Measurements from ENCODE around the gene SPEN. TPM values are rescaled to one million over a fixed set of nuclear protein-coding genes. Genes with fewer than 3 reads are reported as not detected.

SPEN gene
- total and polyA plus RNA-seq, 2 of the 4 experiments (the other 2 are of a cell fraction): 7.6 to 15.8 TPM

DNA sequence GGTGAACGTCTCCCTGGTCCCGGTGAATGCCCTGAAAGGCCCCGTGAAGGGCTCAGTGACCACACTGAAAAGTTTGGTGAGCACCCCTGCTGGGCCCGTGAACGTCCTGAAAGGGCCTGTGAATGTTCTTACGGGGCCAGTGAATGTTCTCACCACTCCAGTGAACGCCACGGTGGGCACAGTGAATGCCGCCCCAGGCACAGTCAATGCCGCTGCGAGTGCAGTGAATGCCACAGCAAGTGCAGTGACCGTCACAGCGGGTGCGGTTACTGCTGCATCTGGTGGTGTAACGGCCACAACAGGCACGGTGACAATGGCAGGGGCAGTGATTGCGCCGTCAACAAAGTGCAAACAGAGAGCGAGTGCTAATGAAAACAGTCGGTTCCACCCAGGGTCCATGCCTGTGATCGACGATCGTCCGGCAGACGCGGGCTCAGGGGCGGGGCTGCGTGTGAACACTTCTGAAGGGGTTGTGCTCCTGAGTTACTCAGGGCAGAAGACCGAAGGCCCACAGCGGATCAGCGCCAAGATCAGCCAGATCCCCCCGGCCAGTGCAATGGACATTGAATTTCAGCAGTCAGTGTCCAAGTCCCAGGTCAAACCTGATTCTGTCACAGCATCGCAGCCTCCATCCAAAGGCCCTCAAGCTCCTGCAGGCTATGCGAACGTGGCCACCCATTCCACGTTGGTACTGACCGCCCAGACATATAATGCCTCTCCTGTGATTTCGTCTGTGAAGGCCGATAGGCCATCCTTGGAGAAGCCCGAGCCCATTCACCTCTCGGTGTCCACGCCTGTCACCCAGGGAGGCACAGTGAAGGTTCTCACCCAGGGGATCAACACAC is 86.9 kb downstream of the SPEN start:
- no peak overlapping the region for H3K27ac ChIP-seq (ENCODE audit: insufficient read depth, low read length)
- H3K4me3 ChIP-seq (ENCODE audit: insufficient read depth, low read depth, low read length): no peak overlapping the region
- H2AK5ac ChIP-seq (ENCODE audit: low read depth, low read length): no peak overlapping the region
- no peak overlapping the region for H2AK9ac ChIP-seq (replicated peaks; ENCODE audit: low read depth, low read length, poor library complexity)
- H3K79me1 ChIP-seq (ENCODE audit: low read depth in 1 of 2, low read length in 2 of 2): peaks cover 13 to 59% of the 10 kb centered on the region in 2 experiments
- in situ Hi-C loops (cut with MboI; ENCODE audit: low sequenced_read_pairs) (loop anchor here (10.0 kb wide), 1 partner anchor 60 kb away; no protein-coding TSS in a partner anchor), dilution Hi-C loops (cut with HindIII; ENCODE audit: low sequenced_read_pairs, unreplicated experiment) (no loop called here), intact Hi-C loops (cut with micrococcal nuclease) (no loop called here)
- no peak overlapping the region for H3K23ac ChIP-seq (ENCODE audit: low read depth, low read length)
- H4K20me1 ChIP-seq (ENCODE audit: insufficient read depth, low read length): 0 out of 2 replicates have a peak, but pooled peaks cover 3% of the 10 kb centered on the region
- no peak overlapping the region for H3K14ac ChIP-seq (replicated peaks; ENCODE audit: low read depth, low read length)
- no peak overlapping the region for H2BK5ac ChIP-seq (ENCODE audit: low read depth, low read length, poor library complexity, severe bottlenecking)
- H3K9ac ChIP-seq (ENCODE audit: low read depth, low read length): no peak overlapping the region
- 95% methylated on average over 37 of the region's 42 CpGs; no CpG with 5 or more reads in 1 of the 2 experiments for WGBS, 2 experiments (ENCODE audit: extremely low coverage in 2 of 2, insufficient read length in 1 of 2)
- BruUV-seq (replicated peaks): no TSS peak
- TF ChIP-seq BHLHE40 (IDR thresholded peaks at IDR 0.05; ENCODE audit: low read depth, low read length) (no peak), MXI1 (IDR thresholded peaks at IDR 0.05; ENCODE audit: borderline replicate concordance, low read depth, low read length) (no peak), NFE2L2 (IDR thresholded peaks at IDR 0.05; ENCODE audit: low read depth, low read length) (no peak), CTCF (conservative IDR thresholded peaks at IDR 0.05; ENCODE audit: low read depth, low read length) (no peak), MAFK (IDR thresholded peaks at IDR 0.05; ENCODE audit: low read depth, low read length) (no peak), RAD21 (IDR thresholded peaks at IDR 0.05; ENCODE audit: low read length) (no peak), CHD1 (IDR thresholded peaks at IDR 0.05; ENCODE audit: low read depth, low read length) (no peak)
- H3K4me1 ChIP-seq (ENCODE audit: control insufficient read depth, insufficient read depth, low read length): peaks cover 11% of the 10 kb centered on the region
- H2BK120ac ChIP-seq (ENCODE audit: low read depth, low read length): no peak overlapping the region
- H4K8ac ChIP-seq (ENCODE audit: low read depth in 2 of 2, low read length in 2 of 2): no peak overlapping the region
- H4K91ac ChIP-seq (ENCODE audit: insufficient read depth, low read depth, low read length): no peak overlapping the region
- H3K56ac ChIP-seq (ENCODE audit: extremely low read depth, insufficient read depth, low read length): no peak overlapping the region
- H2AFZ ChIP-seq (replicated peaks; ENCODE audit: low read length, poor library complexity): no peak overlapping the region
- no peak overlapping the region for H4K5ac ChIP-seq (ENCODE audit: low read depth, low read length)
- peaks cover 17% of the 10 kb centered on the region for H3K9me1 ChIP-seq (ENCODE audit: insufficient read depth, low read length)
- no peaks in the 10 kb centered on the region for H3K27me3 ChIP-seq (ENCODE audit: control insufficient read depth, insufficient read depth, low read length)
- no peak overlapping the region for H2BK20ac ChIP-seq (ENCODE audit: low read depth, low read length)
- H3K4me2 ChIP-seq (ENCODE audit: low read depth, low read length): no peak overlapping the region
- H3K9me3 ChIP-seq (ENCODE audit: control insufficient read depth, insufficient read depth, low read length): no peaks in the 10 kb centered on the region
- peaks cover 67% of the 10 kb centered on the region for H3K36me3 ChIP-seq (ENCODE audit: control insufficient read depth, insufficient read depth, low read length)
- DNase-seq (no peak), ATAC-seq (ENCODE audit: low read depth) (no peak)
- ChIA-PET CTCF (no interaction called here), POLR2A (ENCODE audit: unreplicated experiment) (no interaction called here)
- no peak overlapping the region for H3K18ac ChIP-seq (ENCODE audit: low read depth, low read length)
- H3K4ac ChIP-seq (ENCODE audit: low read depth, low read length): no peak overlapping the region
- no peak overlapping the region for H2BK15ac ChIP-seq (ENCODE audit: low read depth, low read length)
